ENCODE results near the gene NAA60.

DNA sequence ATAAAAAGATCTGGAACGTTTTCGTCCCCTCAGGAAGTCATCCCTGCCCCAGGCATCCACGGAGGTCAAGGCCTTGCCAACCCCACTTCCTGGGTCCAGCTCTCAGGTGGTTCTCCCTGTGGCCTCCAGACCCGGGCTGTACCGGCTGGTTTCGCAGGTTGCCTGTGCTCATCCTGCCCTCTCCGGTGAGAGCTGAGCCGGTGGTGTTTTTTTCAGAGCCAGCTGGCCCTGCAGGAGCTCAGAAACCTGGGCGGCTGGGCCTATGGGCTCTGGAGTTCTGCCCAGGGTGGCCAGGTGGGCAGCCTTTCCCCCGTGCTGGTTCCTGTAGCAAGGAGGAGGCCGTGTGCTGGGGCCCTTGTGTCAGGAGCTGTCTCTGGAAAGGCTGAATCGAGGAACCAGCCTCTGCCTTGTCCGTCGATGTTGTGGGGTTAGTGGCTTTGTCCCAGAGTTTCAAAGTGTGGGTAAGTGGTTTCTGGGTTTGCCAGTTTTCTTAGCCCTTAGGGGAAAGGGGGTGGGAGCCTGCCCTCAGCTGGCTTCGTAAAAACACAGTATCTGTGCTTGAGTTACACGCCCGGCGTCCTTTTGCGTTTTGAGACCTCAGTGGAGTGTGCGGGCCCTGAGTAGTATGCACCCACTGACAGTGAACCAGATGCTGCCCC is 28.2 kb downstream of the NAA60 start:
- TF ChIP-seq, protein P1, sequence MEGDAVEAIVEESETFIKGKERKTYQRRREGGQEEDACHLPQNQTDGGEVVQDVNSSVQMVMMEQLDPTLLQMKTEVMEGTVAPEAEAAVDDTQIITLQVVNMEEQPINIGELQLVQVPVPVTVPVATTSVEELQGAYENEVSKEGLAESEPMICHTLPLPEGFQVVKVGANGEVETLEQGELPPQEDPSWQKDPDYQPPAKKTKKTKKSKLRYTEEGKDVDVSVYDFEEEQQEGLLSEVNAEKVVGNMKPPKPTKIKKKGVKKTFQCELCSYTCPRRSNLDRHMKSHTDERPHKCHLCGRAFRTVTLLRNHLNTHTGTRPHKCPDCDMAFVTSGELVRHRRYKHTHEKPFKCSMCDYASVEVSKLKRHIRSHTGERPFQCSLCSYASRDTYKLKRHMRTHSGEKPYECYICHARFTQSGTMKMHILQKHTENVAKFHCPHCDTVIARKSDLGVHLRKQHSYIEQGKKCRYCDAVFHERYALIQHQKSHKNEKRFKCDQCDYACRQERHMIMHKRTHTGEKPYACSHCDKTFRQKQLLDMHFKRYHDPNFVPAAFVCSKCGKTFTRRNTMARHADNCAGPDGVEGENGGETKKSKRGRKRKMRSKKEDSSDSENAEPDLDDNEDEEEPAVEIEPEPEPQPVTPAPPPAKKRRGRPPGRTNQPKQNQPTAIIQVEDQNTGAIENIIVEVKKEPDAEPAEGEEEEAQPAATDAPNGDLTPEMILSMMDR (conservative IDR thresholded peaks at IDR 0.05; ENCODE audit: low read depth in 2 of 2), result no peak
- TF ChIP-seq EZH2phosphoT487 (IDR thresholded peaks at IDR 0.05; ENCODE audit: unreplicated experiment), result no peak
- TF ChIP-seq EZH2 (IDR thresholded peaks at IDR 0.05; ENCODE audit: low read depth, unreplicated experiment), result no peak
- no peak for TF ChIP-seq REST (IDR thresholded peaks at IDR 0.05; ENCODE audit: unreplicated experiment)
- TF ChIP-seq, protein P2, sequence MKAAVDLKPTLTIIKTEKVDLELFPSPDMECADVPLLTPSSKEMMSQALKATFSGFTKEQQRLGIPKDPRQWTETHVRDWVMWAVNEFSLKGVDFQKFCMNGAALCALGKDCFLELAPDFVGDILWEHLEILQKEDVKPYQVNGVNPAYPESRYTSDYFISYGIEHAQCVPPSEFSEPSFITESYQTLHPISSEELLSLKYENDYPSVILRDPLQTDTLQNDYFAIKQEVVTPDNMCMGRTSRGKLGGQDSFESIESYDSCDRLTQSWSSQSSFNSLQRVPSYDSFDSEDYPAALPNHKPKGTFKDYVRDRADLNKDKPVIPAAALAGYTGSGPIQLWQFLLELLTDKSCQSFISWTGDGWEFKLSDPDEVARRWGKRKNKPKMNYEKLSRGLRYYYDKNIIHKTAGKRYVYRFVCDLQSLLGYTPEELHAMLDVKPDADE (IDR thresholded peaks at IDR 0.05), result no peak
- no peak for TF ChIP-seq ZNF114 (CRISPR knock-in tag; IDR thresholded peaks at IDR 0.05)
- no peak for TF ChIP-seq POLR2AphosphoS5 (IDR thresholded peaks at IDR 0.05; ENCODE audit: low read depth)
- TF ChIP-seq ZNF331 (CRISPR knock-in tag; IDR thresholded peaks at IDR 0.05; ENCODE audit: low read depth), result no peak

Measured in GM23338 (cell line).